SH-SY5Y (cell line): ENCODE data around the gene NDUFS2.

Experiments
- GATA2 ChIP-seq: IDR thresholded peaks from 2 replicates; pipeline ENCODE4 v1.6.1; 2011; ENCODE audit warnings: mild to moderate bottlenecking, low read depth, low read length
- GATA3 ChIP-seq: IDR thresholded peaks from 2 replicates; pipeline ENCODE4 v1.6.1; 2011; ENCODE audit warnings: low read depth, mild to moderate bottlenecking, low read length, moderate library complexity

- TF ChIP-seq GATA2 (no peak), GATA3 (no peak)
These were observed 25.9 kb downstream of the NDUFS2 start for GRCh38 chr1:161228032-161228431.
